Activated T-cell treated with anti-CD3 and anti-CD28 coated beads for 1 hour (primary cell): Measurements from ENCODE around the gene PCDHA1.
"Not testable (repeated sequence)": the region's sequence is repeated elsewhere in the genome, so short reads cannot be mapped to it uniquely, and the experiment has no call there.

Source experiments
- DNase-seq: peaks from one replicate; pipeline ENCODE4 v3.0.0-alpha.2; 2020; ENCODE audit warnings: low read depth

Gene PCDHA1

GRCh38 chr5:140849831-140850634 is 64.1 kb downstream of the PCDHA1 start:
- not testable (repeated sequence) for DNase-seq

- no peak for DNase-seq
Measured at GRCh38 chr5:140855772-140856674, 70.1 kb downstream of the PCDHA1 start, which contains the start of gene PCDHA10. TSS of gene PCDHA10 (plus strand) at chr5:140855897. CDS start at chr5:140856049, 152 bp downstream.

DNA sequence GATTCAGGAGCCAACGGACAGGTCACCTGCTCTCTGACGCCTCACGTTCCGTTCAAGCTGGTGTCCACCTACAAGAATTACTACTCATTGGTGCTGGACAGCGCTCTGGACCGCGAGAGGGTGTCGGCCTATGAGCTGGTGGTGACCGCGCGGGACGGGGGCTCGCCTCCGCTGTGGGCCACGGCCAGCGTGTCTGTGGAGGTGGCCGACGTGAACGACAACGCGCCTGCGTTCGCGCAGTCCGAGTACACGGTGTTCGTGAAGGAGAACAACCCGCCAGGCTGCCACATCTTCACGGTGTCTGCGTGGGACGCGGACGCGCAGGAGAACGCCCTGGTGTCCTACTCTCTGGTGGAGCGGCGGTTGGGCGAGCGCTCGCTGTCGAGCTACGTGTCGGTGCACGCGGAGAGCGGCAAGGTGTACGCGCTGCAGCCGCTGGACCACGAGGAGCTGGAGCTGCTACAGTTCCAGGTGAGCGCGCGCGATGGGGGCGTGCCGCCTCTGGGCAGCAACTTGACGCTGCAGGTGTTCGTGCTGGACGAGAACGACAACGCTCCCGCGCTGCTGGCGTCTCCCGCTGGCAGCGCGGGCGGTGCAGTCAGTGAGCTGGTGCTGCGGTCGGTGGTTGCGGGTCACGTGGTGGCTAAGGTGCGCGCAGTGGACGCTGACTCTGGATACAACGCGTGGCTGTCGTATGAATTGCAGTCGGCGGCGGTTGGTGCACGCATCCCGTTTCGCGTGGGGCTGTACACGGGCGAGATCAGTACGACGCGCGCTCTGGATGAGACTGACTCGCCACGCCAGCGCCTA is 71.4 kb downstream of the PCDHA1 start:
- no peak for DNase-seq

- no peak for DNase-seq
Measured at GRCh38 chr5:140857987-140858240, 72.0 kb downstream of the PCDHA1 start.

GRCh38 chr5:140862441-140863295 is 76.7 kb downstream of the PCDHA1 start:
- DNase-seq, result no peak

GRCh38 chr5:140868721-140869554 is 83.0 kb downstream of the PCDHA1 start, which contains the start of gene PCDHA11:
TSS of gene PCDHA11 (plus strand) at chr5:140868957. CDS start at chr5:140869104, 147 bp downstream.
- no peak for DNase-seq

GRCh38 chr5:140869555-140869886 is 83.6 kb downstream of the PCDHA1 start:
- DNase-seq, result no peak

DNA sequence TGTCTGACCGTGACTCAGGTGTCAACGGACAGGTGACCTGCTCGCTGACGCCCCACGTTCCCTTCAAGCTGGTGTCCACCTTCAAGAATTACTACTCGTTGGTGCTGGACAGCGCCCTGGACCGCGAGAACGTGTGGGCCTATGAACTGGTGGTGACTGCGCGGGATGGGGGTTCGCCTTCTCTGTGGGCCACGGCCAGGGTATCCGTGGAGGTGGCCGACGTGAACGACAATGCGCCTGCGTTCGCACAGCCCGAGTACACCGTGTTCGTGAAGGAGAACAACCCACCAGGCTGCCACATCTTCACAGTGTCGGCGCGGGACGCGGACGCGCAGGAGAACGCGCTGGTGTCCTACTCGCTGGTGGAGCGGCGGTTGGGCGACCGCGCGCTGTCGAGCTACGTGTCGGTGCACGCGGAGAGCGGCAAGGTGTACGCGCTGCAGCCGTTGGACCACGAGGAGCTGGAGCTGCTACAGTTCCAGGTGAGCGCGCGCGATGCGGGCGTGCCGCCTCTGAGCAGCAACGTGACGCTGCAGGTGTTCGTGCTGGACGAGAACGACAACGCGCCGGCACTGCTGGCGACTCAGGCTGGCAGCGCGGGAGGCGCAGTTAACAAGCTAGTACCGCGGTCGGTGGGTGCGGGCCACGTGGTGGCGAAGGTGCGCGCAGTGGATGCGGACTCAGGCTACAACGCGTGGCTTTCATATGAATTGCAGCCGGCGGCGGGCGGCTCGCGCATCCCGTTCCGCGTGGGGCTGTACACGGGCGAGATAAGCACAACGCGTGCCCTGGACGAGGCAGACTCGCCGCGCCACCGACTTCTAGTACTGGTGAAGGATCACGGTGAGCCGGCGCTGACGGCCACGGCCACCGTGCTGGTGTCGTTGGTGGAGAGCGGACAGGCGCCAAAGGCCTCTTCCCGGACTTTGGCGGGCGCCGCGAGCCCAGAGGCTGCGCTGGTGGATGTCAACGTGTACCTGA is 84.6 kb downstream of the PCDHA1 start:
- no peak for DNase-seq

GRCh38 chr5:140875085-140876065 is 89.4 kb downstream of the PCDHA1 start, which contains the start of gene PCDHA12:
TSS of gene PCDHA12 (plus strand) at chr5:140875308. CDS start at chr5:140875473, 165 bp downstream.
- DNase-seq, result no peak

GRCh38 chr5:140876541-140877261 is 90.8 kb downstream of the PCDHA1 start:
- DNase-seq, result not testable (repeated sequence)

GRCh38 chr5:140877262-140877581 is 91.3 kb downstream of the PCDHA1 start:
- no peak for DNase-seq

GRCh38 chr5:140881889-140882590 is 96.1 kb downstream of the PCDHA1 start, which contains the start of gene PCDHA13:
TSS of gene PCDHA13 (plus strand) at chr5:140882124. CDS start at chr5:140882269, 145 bp downstream.
- no peak for DNase-seq

DNA sequence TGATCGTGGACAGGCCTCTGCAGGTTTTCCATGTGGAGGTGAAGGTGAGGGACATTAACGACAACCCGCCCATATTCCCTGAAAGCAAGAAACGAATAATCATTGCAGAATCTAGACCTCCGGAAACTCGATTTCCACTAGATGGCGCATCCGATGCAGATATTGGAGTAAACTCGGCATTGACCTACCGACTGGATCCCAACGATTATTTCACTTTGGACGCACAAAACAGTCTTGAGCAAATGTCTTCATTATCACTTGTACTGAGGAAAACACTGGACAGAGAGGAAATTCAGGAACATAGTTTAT is 96.6 kb downstream of the PCDHA1 start:
- DNase-seq, result no peak

- DNase-seq, result no peak
Measured at GRCh38 chr5:140883373-140883772, 97.4 kb downstream of the PCDHA1 start.

DNA sequence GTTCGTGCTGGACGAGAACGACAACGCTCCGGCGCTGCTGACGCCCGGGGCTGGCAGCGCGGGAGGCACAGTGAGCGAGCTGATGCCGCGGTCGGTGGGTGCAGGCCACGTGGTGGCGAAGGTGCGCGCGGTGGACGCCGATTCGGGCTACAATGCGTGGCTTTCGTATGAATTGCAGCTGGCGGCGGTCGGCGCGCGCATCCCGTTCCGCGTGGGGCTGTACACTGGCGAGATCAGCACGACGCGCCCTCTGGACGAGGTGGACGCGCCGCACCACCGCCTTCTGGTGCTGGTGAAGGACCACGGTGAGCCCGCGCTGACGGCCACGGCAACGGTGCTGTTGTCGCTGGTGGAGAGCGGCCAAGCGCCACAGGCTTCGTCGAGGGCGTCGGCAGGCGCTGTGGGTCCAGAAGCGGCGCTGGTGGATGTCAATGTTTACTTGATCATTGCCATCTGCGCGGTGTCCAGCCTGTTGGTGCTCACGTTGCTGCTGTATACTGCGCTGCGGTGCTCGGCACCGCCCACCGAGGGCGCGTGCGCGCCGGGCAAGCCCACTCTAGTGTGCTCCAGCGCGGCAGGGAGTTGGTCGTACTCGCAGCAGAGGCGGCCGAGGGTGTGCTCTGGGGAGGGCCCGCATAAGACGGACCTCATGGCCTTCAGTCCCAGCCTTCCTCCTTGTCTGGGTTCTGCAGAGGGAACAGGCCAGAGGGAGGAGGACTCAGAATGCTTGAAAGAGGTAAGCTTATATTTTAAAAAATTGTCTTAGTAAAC is 98.2 kb downstream of the PCDHA1 start:
- no peak for DNase-seq

DNA sequence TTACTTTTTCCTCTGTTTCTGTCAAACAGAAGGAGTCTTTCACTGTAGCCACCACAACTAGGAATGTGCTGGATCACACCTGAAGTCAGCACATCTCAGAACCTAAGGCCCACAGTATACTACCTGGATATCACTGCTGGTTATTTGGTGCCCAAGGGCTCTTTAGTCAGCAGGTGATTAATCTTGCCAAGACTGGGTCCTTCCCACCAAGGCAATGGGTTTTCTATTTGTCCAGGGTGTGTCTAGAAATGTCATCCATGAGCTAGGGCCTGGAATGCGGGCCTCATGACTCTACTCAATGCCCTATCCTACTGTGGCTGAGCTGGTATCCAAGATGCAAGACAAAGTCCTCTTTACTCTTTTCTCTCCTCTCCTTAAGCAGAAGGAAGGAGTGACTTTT is 130.4 kb downstream of the PCDHA1 start:
- DNase-seq, result no peak
